GM21529 (cell line): Measurements from ENCODE around the gene GAMT.

Experiments used
- ATAC-seq: cut with Tn5 transposase; IDR thresholded peaks from one replicate; pipeline ENCODE4 v1.9.1; 2021; ENCODE audit not compliant: unreplicated experiment

GAMT gene

DNA sequence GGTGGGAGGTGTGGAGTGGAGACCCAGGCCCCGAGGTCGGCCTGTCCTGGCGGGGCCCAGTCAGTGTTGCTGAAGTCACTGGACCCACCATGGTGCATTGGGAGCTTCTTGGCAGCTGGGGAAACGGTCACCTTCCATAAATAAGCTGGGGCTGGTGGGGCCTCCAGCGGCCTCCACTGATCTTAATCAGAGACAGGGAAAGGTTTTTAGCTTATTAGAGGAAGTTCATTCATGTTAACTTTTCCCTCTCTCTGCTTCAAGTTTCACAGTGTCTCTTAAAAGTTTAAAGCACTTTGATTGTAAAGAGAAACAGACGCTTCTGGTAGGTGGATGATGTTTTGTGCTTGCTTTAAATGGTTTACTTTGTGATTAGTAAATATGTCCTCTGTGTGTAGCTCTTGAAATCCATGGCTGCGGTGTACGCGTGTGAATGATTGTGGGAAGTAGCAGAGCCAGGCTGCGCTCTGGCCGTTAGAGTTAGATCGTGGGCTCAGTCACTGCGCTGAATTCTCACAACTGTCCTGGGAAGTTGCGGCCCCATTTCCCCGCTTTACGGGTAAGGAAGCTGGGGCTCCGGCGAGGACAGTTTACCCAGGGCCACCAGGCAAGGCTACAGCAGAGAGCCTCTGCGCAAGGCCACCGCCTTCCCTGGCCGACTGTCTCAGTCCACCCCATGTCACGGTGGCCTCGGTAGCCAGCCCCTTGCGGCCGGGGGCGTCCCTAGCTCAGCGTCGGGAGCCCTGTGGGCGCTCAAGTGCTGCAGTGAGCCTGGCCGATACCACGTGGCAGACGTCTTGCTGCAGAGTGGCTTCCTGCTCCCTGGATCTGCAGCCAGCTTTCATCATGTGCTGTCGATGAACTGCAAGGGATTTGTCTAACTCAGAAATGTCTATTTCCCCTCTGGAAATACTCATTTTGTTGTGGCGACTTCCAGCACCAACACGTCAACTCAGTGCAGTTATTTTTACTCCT lies 34.2 kb downstream of the GAMT start:
- no peak for ATAC-seq

DNA sequence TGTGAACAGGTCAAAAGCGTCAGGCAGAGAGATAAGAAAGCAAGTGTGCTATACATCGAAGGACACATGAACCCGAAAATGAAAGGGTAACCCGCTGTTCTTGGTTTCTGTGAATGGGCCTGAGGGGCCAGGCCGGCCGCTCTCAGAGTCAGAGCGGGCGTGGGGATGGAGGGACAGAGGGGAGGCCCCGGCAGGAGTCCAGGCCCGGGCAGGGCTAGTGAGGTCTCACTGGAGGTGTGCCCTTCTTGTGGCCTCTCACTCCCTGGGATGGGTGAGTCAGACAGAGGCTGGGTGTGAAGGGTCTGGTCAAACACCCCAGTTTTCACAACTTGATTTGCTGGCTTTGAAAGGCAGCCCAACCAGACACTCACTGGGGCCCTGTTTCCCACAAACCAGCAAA lies 35.0 kb downstream of the GAMT start:
- no peak for ATAC-seq

DNA sequence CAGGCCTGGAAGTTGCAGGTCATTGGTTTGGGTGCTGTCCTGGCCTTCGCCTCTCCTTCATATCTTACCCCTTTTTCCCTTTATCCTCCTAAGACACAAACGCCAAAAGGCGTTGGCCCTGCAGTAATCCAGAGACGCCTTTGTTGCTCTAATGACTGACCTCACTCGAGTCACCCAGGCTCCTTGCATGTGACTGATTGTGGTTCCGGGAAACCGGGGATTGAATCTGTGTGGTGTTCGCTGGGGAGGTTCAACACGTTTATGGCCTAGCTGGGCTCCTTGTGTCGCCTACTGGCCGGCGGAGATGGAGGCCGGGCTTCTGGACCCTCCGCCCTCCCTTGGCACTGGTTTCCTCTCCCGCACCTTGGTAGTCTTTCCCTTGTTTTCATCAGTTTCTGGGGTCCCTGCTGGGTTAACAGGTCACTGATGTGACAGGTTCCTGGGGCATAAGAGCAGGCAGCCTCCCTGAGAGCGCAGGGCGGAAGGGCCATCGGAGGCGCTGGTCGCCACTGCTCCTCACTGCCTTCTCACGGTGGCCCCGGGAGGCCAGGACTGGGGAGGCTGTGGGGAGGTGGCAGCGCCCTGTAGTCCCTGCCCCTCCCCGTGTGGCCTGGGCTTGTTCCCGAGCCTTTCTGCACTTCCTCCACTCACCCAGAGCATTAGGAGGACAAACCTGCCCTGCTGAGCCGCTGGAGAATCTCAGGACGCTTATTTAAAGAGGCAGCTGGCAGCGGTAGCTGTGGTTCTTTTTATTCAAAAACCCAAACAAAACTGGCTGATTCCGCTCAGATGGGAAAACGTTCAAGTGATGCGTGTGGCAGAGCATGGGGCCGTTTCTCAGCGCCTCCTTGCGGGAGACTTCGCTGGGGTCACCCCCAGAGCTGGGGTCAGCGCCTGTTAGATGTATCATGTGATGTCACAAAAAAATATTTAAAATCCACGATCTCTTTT lies 35.7 kb downstream of the GAMT start:
- ATAC-seq = no peak

DNA sequence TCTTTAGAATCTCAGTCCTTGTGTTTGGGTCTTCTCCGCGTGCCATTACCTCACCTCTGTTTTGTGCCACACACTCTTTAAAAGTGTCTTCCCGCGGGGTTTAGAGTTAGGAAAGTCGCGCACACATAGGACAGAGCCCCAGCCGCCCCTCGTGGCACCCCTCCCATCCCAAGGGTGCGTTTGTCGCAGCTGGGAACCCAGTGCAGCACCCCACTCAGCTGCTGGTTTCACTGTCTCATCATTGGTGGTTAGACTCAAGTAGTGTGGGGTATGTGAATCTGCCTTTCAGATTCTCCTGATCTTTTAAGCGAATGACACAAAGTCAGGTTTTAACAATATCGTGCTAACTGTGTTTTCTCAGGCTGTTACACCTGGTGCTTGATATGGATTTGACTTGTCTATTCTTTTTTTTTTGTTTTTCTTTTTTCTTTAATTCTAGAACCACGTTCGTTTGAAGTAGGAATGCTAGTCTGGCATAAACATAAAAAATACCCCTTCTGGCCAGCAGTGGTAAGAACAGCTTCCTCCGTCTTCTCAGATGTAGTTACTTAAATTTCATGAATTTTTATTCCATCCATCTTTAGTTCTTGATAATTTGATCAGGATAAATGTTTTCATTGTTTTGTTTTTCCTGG lies 37.2 kb downstream of the GAMT start:
- ATAC-seq = no peak

DNA sequence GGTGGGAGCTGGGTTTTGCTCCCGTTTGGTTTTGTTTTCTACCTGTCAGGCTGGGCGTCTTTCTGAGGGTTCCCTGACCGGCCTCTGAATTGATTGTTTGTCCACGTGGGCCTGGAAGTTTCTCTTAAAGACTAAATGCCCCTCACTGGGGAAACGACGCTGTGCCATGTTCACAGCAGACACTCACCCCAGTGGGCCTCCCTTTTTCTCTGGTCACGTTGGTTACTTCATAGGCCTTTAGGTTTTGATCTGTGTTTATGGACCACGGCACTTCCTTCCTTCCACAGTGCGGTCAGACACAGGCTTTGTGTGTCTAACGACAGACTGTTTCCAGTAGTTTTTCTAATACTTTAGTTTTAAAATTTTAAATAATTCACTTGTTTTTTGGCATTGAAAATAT lies 37.7 kb downstream of the GAMT start:
- ATAC-seq = no peak

DNA sequence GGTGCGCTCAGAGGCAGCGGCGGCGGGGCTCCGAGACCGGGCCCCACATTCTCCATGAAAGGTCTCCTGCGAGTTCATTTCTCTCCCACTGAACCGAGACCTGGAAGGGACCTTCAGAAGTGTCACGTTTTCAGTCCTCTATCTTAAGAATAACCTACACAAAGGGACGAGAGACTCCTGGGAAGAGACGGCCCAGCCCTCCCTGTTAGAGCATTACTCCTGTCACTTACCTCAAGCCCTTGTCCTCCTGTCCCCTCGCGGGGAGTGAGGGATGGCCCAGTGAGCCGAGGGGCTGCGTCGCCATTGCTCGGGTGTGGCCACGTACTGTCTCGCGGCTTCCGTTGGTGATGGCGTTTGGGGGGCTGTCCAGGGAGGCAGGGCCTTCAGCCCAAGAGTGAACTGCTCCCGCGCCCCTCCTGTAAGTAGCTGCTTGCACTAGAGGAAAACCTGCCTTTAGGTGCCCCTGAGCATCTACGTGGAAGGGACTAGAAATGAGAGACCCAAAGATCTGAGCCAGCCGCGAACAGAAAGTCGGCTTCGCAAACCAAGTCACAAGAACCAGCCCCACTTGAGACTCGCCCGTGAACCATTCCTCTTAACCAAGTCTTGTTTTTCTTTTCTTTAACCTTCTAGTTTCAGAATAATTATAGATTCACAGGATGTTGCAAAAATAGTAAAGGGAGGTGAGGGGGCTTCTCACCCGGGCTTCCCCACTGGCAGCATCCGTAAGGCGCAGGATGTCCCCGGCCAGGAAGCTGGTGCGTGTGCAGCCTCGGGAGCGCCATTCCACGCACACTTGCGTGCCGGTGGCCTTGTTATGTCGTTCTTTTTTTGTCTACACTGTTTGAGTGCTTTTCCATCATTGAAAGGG lies 38.7 kb downstream of the GAMT start:
- ATAC-seq = no peak

DNA sequence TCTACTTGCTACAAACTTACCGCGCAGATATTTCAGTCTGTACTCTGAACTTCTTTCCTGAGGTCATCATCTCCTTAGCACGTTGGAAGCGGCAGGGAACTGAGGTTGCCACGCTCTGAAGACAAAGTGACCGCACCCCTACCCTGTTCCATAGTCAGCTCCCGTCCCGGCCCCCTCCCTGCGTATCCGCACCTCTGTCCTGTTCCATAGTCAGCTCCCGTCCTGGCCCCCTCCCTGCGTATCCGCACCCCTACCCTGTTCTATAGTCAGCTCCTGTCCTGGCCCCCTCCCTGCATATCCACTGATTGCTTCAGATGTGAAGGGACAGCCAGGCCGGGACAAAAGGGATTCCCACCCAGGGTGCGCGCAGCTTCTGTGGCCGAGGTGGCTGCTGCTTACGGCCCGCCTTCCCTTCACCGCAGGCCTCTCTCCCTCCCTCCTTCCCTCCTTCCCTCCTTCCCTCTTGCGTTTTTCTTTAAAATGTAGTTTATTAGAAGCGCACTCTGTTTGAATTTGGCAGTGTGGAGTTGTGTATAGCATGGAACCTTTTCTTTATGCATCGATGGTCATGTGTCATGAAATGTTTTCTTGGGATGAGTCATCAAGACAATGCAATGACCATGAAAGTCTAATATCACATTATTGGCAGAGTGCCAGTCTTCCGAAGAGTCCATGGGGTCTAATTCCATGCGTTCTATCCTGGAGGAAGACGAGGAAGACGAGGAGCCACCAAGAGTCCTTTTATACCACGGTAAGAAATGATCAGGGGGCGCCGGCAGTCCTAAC lies 39.5 kb downstream of the GAMT start:
- no peak for ATAC-seq

DNA sequence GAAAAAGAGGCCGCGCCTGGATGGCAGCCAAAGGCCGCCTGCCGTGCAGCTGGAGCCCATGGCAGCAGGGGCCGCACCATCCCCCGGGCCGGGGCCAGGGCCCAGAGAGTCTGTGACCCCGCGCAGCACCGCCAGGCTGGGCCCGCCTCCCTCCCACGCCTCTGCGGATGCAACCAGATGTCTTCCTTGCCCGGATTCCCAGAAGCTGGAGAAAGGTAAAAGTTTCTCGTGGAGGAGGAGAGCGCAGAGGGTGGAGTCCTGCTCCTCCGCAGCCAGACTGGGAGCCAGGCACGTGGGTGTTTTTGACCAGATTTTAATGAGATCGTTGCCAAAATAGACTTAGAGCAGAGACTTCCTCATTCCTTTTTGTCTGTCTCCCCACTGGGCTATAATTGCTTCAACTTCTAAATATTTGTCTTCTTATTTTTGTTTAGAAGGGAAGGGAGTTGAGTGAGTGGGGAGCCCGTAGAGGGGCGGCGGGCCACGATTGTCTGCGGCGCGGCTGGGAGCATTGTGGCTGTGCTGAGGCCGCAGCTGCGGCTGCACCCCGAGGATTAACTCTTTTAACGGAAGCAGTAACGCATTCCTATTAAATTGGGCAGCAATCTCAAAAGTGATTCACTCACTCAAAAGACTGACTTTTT lies 40.4 kb downstream of the GAMT start:
- ATAC-seq = no peak

DNA sequence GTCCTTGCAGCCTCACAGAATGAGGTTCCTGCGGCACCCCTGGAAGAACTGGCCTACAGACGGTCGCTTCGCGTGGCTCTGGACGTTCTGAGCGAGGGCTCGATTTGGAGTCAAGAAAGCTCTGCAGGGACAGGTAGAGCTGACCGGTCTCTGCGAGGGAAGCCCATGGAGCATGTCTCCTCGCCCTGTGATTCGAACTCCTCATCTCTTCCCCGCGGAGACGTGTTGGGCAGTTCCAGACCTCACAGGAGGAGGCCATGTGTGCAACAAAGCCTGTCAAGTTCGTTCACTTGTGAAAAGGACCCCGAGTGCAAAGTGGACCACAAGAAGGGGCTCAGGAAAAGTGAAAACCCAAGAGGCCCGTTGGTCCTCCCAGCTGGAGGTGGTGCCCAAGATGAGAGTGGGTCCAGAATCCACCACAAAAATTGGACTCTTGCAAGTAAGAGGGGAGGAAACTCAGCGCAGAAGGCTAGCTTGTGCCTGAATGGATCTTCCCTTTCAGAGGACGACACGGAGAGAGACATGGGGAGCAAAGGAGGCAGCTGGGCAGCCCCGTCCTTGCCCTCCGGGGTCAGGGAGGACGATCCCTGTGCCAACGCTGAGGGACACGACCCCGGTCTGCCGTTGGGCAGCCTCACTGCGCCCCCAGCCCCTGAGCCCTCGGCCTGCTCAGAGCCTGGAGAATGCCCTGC lies 41.1 kb downstream of the GAMT start:
- ATAC-seq = no peak

DNA sequence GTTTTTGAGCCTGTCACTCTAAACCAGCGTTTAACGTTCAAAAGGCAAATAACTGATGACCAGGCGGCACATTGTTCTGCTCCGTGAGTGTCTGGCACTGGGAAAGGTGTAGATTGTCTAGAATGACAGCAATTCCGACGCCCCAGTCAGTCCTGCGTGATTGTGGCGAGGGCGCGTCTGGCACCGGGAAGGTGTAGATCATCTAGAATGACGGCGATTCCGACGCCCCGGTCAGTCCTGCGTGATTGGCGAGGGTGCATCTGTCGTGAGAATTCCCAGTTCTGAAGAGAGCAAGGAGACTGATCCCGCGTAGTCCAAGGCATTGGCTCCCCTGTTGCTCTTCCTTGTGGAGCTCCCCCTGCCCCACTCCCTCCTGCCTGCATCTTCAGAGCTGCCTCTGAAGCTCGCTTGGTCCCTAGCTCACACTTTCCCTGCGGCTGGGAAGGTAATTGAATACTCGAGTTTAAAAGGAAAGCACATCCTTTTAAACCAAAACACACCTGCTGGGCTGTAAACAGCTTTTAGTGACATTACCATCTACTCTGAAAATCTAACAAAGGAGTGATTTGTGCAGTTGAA lies 43.7 kb downstream of the GAMT start:
- ATAC-seq = no peak

DNA sequence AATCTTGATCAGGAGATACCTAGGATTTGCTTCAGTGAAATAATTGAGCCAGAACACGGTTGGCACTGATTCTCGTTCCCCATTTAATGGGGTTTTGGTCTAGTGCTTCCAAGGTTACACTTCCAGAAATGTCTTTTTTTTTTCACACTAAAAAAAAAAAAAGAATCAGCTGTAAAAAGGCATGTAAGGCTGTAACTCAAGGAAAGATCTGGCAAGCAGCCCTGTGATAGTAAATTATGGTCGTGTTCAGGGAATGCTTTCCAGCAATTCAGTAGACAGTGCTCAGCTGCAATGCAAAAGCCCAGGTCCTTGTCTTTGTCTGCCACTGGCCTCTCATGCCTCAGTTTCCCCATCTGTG lies 44.9 kb downstream of the GAMT start:
- no peak for ATAC-seq

DNA sequence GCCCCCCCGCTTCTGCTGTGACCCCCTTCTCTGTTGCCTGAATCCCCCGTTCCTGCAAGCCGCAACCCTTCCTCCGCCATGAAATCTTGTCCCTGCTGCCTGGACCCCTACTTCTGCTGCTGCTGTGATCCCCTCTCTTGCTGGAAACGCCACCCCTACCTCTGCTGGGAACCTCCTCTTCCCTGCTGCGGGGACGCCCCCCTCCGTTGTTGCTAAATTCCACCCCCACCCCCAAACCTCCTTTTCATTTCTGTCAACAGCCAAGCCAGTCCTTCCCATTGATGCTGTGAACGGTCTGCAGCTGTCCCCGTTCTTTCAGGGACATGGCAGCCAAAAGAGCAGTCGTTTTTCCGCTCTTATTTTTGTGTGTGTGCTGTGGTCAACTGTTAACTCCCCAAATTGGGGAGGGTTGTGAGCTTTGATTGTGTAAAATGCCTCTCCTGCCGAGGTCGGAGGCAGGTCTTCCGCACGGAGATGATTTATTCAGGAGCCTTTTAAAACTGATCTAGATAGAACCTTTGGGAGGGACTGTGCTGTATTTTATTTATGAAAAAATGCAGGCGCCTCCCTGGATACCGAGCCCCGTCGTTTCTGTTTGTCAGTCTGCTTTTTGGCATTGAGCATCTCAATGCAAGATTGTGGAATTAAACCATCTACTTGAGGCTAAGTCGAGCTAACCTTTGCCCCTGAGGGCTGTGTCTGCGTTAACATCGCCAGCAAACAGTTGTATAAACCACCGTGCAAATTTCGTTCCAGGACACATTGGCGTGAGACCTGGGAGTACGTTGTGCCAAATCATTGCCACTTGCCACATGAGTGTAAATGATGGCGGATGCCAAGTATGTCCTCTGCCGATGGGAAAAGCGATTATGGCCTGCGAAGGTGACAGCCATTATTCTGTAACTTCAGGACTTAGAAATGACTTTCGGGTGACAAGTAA lies 45.5 kb downstream of the GAMT start:
- ATAC-seq = no peak

DNA sequence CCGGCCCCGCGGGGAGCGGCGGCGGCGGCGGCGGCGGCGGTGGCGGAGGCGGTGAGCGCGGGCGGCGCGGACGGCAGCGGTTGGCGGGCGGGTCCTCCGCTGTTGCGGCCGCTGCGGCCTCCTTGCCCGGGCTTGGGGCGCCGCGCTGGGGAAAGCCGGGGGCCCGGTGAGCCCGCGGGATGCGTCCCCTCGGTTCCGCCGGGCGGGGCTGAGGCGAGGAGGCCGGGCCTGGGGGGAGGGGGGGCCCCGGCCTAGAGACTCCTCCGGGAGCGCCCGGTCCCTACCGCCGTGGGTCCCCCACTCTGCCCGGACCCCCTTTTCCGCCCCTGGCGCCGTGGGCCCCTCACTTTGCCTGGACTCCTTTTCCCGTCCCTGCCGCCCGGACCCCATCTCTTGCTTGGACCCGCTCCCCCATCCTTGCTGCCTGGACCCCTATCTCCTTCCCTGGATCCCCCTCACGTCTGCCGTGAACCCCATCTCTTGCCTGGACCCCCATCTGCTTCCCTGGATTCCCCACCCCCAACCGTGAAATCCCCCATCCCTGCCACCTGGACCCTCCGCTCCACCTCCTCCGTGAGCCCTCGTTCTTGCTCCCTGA lies 46.3 kb downstream of the GAMT start:
- peak; percentile 39 for ATAC-seq

DNA sequence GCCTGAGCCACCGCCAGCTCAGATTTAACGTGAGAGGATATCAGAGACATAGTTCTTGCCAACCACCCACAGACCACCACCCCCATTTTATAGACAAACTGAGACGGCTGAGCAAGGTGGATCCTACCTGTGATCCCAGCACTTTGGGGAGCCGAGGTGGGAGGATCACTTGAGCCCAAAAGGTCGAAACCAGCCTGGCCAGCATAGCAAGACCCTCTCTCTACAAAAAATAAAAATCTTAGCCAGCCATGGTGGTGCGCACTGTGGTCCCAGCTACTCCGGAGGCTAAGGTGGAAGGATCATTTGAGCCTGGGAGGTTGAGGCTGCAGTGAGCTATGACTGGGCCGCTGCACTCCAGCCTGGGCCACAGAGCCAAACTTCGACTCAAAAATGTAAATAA lies 48.2 kb downstream of the GAMT start:
- no peak for ATAC-seq

DNA sequence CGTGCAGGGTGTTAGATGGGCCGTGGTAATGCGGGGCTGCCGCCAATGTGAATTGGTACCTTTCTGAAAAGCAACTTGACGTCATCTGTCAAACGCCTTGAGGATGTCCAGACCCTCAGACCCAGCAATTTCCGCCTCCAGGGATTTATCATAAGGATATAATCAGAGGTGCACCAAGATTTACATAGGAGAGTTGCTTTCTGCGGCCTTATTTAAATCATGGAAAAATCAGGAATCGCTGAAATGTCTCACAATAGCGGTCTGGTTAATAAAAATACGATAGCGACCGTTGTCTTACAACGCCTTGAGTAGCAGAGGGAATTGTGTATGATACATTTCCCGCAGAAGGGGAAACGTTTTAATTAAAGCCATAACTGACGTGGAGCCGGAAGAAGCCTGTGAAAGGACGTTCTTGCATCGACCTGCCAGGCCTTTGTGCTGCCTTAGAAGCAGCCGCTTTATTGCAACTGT lies 49.9 kb downstream of the GAMT start:
- ATAC-seq = no peak

DNA sequence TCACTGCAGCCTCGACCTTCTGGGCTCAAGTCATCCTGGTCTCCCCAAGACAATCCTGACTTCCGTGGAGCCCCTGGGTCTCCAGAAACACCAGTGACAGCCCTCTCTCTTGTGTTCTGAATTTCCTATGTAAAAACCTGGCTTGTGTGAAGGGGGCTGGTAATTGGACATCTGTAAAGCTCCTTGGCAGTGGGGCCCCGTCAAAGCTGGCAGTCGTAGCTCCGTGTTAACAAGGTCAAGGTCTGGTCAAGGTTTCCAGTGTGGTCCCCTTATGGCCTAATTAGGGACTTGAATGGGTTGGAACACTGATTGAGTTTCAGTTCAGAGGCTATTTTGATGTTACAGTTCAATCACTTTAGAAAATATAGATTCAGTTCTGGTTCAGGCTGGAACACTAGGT lies 50.5 kb downstream of the GAMT start:
- ATAC-seq = no peak

DNA sequence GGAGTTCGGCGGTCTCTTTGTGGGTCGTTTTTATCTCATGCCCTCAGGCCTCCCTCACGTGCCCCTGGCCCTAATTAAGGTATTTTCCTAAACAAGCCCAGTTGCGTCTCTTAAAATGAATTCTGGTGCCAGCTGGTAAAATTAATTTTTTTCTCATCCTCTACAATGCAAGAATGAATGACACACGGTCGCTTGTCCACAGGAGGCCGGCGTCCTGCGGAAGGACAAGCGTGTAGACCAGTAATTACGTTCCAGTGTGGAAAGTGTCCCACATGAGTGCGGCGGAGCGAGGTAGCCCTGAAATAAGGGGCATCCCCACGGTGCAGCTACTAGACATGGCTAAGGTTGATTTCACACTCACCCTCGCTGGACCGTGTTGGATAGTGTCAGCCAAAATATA lies 52.1 kb downstream of the GAMT start:
- no peak for ATAC-seq
